DMS114 treated with DMSO at 0.1 percent for 48 hours (cell line): ENCODE results near the gene GRB10.
A peak's percentile ranks its signal among the peaks of the same experiment; 100 is the strongest.

Experiments
- DNase-seq: peaks from one replicate; lab custom pipeline; 2025; ENCODE audit not compliant: unreplicated experiment; lab: John Stamatoyannopoulos, UW

GRB10 gene

DNA sequence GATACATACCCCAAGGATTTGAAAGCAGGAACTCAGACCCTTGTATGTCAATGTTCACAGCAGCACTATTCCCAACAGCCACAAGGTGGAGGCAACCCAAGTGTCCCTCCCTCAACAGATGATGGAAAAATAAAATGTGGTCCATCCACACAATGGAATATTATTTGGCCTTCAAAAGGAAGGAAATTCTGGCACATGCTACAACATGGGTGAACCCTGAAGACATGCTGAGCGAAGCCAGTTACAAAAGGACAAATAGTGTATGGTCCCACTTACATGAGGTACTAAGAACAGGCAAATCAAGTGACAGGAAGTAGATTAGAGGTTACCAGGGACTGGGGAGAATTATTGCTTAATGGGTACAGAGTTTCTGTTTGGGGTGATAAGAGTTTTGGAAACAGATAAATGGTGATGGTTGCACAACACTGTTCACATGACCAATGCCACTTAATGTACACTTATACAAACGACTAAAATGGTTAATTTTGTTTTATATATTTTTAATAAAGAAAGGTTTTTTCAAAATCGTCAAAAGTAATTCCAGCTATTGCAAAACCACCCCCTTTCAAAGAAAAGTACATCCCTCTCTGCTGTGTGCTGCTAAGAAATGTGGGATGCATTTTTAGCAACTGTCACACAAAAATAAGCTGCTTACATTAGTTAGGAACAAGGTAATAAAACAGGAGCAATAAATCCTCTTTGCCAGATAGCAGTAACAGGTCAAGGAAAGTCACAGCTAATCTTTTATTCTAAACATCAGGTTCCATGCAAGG lies 85.7 kb downstream of the GRB10 start:
- DNase-seq: no peak

DNA sequence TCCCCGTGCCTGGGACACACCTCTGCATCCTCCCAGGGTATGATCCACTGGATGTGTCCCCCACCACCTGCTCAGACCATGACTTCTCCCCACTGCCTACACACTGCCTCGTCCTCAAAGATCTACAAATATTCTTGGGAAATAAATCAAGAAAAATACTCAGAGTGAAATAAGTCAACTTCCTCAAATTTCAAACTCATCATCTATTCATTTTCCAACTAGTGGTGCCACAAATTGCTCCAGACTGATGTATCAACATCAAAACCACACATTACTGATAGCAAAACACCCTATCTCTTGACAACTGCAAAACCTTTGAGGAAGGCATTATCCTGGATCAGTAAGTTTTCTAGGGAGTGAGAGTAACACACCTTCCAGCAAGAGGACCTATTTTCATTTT lies 87.7 kb downstream of the GRB10 start:
- DNase-seq: no peak

DNA sequence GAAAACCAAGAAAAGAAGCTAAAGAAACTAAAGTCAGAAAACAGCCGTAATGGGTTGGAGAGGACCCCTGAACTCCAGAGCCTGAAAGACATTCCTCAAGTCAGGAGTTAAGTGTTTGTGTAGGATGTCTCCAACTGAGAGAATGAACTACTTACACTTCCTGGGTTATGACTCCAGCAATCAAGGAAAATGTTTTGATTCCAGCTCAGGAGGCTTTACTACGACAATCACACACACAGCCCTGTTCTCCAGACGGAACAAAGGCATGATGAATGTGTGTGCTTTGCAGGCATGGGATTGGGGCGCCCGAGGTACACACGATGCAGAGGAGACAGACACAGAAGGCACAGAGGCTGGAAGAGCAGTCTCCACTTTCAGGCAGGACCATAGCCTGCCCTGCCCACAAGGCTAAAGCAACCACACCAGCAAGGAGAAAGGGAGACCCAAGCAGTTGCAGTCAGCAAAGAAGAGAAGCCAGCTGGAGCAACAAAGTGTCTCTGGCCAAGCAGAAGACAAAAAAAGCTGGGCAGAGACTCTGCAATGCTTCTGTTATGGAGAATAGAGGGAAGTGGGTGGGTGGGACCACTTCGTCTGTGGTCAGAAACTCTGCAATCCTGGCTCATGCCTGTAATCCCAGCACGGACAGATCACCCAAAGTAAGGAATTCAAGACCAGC lies 89.1 kb downstream of the GRB10 start:
- DNase-seq: no peak

DNA sequence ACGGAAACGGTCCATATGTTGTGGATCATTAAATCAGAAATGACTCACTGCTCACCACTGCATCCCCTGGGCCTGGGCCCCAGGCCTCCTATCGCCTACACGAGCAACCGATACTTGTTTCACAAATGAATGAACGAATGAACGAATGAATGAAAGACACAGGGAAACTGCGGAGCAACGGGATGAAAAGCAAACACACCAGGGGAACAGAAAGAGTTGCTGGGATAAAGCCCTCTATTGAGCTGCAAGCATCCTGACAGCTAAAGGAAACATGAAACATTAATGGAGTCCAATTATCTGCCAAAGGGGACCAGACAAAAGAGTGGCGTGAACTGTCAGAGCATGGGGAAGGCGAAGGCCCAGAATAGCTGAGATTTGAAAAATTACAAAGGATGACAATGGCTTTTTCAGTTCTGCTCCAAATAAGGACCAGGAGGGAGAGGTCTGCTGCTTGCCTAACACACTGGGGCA lies 92.1 kb downstream of the GRB10 start:
- DNase-seq: no peak

DNA sequence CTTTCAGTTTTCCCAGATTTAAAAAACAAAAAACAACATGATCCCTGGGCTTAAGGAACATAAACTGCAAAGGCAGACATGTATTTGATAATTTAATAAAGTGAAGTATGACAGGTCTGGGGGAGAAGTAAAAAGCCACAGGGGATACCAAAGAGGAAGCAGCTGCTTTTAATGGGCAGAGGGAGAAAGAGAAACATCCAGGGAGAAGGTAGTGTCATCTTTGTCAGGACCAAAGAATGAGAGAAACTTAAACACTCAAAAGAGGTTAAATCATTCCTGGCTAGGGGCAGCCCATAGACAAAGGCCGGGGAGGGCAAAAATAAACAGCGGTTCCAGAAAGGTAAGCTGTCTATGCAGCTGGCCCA lies 94.5 kb downstream of the GRB10 start:
- no peak for DNase-seq

DNA sequence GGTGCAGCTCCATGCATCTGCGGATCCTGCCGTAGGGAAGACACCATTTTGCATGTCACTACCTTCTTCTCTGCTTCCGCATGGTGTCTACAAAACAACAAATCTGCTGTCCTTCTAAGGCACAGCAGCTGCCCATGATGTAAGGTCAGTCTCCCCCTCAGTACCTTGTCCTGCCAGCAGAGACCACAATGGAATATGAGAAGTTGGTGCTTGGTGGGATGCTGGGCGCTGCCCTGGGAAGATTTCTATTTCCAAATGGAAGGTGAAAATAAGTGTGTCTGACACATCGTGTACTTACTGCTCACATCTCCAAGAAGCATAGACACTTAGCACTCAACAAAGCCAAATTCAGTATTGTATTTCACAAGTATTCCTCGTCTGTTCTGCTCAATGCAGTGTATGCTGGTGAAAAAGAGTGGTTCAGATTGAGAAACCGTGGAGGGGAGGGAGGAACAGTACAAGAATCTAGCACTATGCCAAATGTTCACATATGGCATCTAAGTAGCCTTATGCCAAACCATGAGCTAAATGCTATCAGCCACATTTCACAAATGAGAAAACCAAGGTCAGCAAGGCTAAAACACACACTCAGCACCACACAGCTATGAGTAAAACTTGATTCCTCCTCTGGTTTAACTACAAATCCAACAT lies 95.0 kb downstream of the GRB10 start:
- DNase-seq: no peak

DNA sequence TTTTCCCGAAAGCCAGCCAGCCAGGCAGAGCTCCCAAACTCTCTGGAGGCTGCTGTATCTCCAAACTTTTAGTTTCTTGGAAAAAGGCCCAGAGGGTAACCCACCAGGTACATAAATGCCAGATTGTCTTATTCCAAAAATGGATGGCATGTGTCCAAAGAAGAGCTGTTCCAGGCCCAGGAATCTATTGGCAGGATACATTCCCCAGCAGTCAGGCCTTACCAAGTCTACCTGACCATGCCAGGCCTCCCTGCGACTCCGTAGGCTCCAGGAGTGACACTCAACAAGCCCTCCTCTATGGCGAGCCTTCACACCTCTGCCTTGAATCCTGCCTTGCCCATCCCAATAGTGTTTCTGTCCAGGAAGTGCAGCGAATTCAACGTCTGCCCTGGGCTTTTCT lies 95.6 kb downstream of the GRB10 start:
- DNase-seq: no peak

DNA sequence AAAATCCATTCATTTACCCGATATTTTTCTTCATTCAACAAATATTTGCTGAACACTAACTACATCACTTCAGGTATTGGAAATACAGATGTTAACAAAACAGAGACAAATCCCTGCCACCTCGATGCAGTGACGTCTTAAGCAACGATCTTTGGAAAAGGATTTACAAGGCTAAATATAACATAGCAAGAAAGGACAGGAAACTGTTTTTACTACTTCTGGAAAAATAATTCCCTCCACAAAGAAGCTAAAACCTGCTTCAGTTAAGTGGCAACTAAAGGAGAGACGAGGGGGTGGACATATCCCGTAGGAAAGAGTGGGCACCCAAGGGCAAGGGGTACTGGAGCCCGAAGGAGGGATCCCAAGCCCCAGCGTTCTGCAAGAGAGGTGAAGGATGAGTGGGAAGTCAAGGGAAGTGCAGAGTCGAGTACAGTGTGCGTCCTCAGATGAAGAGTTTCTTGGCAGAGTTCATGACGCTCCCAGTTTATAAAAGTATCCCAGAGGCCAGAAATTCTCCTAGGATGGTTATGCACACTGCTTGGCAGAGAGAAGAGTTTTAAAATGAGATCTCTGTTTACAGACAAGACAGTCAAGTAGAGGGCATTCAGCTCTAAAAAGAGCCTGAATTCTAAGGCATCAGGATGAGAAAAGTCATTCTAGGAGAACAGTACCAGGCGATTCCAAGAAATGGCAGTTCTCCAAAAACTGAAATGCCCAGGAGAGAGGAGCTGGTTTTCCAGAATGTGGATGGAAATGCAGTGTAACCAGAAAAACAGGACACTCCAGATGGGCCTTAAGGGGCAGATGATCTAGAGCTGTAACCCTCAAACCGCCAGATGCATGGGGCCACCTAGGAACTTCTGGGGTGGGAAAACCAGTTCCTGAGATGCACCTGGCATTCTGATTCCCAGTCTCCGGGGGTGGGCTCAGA lies 97.3 kb downstream of the GRB10 start:
- DNase-seq: no peak

DNA sequence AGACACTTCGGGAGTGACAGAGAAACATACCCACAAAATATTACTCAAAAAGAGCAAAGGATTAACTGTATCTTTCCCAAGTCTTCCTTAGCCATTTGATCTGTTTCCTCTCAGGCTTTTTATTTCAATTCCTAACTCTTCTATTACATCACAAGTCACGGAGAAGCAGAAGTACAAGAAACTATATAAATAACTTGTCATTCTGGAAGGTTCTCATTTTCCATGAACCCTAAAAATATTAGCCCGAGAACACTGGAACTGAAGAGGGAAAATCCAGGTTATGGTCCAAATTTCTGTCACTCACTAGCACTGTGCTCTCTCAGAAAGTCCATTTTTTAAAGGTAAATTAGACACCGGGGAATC lies 98.0 kb downstream of the GRB10 start:
- DNase-seq: no peak

DNA sequence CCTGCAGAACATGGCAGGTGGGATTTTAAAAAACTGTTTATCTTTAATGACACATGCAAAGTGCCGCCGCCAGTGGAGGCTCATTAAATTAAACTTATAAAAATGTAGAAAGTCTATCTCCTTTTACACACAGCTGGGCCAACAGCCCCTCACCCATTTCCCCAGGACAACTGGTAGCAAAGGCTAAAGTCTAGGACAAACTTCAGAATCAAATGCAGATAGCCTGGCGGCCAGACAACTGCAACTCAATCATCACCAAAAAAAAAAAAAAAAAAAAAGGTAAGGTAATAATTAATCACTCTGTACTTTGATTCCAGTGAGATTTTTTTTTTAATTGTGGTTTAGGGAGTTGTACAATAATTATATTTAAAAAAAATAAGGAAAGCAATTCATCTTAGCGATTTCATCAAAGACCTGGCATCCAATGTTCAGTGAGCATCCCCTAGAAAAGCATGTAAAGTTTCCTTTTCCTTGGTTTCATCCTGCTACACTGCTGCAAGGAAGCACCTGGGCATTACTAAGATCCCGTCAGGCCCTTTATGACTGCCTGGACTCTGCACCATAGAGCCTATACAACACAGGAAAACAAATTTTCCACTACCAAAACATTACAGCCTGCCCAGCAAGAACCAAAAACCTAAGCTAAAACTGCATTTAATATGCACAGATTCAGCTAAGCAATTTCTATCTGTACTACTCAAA lies 98.5 kb downstream of the GRB10 start:
- DNase-seq: no peak

DNA sequence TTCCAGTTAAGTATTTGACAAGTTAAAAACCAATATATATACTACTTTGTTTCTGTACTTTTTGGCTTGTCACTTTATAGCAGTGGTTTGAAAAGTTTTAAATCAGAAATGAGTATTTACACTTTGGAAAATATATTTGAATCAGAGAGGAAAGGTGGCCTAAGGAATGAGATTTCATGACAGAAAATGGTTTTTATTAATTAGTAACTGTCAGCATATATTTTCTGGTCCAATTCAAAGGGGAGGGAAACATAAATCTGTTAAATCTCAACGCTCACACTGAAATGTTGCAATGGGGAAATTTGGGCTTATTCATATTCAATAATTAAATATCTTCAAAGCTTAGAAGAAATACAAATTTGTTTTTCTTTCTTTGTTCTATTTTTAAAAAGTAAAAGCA lies 100.1 kb downstream of the GRB10 start:
- DNase-seq: no peak

DNA sequence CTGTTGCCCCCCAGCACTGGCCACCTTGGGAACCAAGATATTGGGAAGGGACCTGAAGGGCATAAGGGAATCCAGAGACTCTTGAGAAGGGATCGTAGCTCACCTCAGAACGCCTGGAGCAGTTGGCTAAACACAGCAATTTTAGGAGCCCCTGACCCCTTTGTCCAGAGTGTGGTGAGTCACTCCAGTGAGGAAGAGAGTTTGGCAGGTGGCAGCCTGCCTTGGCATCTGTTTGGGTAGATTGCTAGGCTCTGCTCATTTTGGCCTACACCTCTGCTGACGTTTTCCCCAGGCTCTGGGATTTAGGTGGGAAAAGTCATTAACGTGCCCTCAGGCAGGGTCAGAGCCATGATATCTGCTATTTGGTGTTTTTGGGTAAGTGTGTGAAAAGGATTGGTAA lies 100.6 kb downstream of the GRB10 start:
- no peak for DNase-seq

DNA sequence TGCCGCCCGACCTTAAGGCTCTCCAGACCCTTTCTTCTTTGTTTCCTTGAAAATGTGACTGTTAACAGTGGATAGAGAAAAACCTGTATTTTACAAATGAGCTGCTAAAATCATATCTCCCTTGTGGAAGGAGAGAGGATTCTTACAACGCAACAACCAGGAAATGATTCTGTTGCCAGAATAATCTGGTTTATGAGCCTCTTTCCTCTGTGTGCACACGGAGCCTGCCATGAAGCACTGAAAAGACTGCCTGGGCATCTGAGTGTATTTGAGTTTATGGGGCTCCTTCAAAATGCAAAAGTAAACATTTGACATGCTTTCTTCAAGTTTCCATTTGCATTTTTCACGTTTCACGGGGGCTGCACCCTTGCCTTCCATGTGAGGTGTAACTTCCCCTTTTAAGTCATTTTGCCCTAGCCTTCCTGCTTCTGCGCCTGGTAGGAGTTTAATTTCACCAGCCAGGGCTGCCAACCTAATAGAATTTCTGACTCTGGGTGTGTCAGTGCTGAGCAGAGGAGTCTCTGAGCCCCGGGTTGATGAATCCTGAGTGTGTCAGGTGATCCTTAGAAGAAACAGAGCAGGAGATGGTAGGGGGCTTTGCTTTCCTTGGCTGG lies 101.2 kb downstream of the GRB10 start:
- no peak for DNase-seq

DNA sequence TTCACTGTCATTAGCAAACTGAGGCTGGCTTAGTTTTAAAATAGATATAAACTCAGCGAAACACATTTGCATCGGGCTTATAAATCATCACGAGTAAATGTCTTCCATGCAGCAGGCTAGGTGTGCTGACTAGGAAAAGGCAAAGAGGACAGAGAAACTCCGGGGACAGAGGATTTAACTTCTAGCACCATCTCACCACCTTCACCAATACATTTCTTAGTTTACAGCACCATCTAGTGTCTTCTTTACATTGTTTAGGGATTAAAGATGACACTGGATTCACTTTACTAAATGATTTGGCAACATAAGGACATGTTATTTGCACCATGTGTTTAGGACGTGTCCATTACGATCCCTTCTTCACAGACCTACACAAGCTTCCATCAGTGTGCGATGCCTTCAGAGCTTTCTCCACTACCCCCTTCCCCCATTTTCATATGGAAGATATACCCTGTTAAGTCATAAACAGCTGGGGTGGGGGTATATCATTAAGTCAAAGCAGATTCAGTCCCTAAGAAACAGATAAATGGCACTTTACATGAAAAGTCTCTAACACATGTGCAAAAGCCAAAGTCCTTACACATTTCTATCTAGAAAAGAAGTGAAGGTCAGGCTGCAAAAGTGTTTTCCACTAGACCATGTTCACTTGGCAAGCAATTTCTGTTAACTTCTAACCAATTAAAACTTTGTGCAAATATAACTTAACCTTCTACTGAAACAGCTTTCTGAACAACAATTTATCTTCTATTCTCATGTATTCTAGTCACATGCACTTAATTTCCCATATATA lies 103.3 kb downstream of the GRB10 start:
- DNase-seq: peak; percentile 75

DNA sequence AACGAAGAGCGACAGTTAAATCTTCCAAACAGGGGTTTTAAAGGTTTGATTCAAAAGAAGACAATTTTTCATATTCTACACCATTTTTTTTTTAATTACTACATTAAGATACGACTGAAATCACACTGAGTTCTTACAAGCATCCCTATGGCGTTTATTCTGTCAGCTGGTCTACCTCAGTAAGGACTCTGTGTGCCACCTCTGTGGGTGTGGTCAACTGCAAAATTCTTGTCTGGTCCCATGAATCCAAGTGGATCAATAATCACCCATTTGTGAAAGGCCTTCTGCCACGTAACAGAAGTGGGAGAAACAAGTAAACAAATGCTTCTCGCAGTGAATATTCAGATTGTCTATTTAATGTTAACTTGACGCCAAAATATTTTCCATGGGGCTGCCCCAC lies 104.1 kb downstream of the GRB10 start:
- no peak for DNase-seq

DNA sequence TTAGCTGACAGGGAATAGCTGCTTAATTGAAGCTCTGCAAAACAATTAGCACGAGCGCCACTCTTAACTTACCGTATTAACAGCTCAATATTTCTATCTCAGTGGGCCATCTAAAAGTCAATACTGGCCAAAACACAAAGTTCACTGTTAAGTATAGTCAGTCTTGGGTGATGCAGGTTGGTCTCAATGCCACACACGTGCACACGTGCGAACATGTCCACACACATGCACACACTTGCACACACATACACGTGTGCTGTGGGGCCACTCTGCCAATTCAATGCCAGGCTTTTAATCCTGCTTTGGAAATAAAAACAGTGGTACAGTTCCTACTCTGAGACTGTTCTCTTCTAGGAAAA lies 105.1 kb downstream of the GRB10 start:
- no peak for DNase-seq

DNA sequence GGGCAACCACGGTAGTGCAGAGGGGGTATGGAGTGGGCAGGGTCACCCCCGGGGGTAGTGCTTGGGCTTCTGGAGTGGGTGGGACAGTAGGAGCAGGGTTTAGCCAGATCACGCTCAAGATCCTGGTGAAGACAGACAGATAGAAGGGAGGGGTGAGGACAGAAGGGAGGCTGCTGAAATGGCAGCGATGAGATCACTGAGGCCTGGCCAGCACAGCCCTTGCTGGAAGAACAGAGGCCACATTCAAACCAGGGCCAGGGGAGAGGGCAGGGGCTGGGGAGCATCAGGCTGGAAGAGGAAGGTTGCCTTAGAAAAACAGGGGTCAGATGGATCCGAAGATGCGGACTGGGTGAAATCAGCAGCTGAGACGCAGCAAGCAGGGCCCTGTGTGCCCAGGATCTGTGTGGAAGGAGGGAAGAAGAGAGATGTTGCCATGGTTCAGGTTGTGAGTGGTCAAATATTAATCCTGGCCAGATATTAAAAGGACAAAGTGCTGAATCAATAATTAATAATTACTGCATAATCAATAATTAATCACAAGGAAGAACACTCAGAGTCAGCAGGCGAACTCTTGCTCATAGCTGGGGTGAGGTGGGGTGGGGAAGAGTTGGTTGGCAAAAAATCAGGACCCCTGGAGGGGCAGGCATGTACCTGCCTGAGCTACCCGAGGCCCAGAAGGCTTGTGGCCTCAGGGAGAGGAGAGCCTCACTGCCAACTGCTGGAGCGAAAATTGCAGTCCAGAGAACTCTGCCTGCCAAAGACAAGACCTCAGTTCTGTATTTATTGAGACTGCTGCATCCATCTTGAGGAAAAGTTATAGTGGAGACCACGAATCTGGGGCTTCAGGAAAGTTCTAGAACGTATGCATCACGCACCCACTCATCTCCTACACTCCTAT lies 105.7 kb downstream of the GRB10 start:
- DNase-seq: no peak

DNA sequence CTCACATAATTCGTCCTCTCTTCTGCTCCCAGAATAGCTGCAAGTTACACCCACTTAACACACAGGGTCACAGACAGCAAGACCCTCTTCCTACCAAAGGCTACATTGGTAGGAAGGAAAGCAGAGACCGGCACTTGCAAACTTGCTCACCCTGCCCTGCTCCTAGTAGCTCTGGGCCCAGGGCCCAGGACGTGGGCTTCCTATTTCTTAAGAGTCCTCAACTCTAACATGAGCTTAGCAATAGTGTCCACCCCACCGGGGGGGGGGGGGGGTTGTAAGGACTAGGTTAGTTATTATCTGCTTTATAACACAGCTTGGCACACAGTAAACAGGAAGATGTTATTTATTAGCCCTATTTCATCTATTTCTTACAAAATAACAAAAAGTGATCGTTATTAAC lies 106.6 kb downstream of the GRB10 start:
- no peak for DNase-seq
